Right ventricle myocardium inferior (tissue), 1 donor: ENCODE results near the gene IL19. TPM values are rescaled to one million over a fixed set of nuclear protein-coding genes. Genes with fewer than 3 reads are reported as not detected.
"Not testable (repeated sequence)": the region's sequence is repeated elsewhere in the genome, so short reads cannot be mapped to it uniquely, and the experiment has no call there.

ENCODE experiments used
- ATAC-seq: fragments of 200-7000 bp; cut with Tn5 transposase; one replicate; pipeline ENCODE4 v1.9.1; 2020; ENCODE audit warnings: mild to moderate bottlenecking, moderate library complexity
- DNase-seq: peaks from one replicate; pipeline ENCODE4 v3.0.0; 2021; ENCODE audit errors: missing footprints
- intact Hi-C: fragments of 100-400 bp; cut with DNase I; formaldehyde crosslinking; loops from one replicate; pipeline ENCODE4 v1.11.0; 2022
- total RNA-seq: library from RNA; stranded (reverse); fragmentation: NEBNext Ultra II Directional; extraction: Animal tissue kit (Norgen Biotek cat#: 25700); gene quantifications from one replicate; pipeline ENCODE4 v1.2.1, GENCODE V29; 2021
- donor health status: DM: no; HTN: yes; CAD: no; lungs with severe emphysema.

Gene IL19
- total RNA-seq, 1 donor from 2014 or later, result not detected

DNA sequence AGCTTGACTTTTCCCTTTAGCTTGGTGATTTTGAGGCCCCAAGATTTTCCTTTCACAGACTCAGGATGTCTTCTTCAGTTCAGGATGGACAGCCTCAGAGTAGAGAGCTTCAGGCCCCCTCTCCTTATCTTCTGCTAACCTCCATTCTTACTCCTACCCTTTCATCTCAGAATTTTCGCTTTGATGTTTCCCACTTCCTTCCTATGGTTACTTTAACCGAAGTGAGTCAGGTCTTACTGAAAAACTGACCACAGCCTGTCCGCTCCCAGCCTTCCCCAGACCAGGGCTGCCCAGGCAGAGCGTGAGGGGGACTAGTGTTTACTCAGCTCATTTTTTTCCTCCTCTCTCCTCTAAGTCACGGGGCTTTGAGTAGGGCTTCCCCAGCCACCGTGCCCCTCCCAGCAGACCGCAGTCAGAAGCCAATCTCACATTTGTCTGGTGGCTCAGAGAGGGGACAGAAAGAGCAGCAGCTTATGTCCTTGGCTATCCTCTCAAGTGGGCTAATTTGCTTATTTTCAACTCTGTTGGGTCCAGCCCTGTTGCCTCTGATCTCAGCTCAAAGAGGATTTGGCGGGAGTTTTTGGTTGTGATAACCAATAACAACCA, 4.2 kb upstream of the IL19 start:
- intact Hi-C loops, result no loop called here
- ATAC-seq (peak; percentile 75), DNase-seq (peak; percentile 82)

DNA sequence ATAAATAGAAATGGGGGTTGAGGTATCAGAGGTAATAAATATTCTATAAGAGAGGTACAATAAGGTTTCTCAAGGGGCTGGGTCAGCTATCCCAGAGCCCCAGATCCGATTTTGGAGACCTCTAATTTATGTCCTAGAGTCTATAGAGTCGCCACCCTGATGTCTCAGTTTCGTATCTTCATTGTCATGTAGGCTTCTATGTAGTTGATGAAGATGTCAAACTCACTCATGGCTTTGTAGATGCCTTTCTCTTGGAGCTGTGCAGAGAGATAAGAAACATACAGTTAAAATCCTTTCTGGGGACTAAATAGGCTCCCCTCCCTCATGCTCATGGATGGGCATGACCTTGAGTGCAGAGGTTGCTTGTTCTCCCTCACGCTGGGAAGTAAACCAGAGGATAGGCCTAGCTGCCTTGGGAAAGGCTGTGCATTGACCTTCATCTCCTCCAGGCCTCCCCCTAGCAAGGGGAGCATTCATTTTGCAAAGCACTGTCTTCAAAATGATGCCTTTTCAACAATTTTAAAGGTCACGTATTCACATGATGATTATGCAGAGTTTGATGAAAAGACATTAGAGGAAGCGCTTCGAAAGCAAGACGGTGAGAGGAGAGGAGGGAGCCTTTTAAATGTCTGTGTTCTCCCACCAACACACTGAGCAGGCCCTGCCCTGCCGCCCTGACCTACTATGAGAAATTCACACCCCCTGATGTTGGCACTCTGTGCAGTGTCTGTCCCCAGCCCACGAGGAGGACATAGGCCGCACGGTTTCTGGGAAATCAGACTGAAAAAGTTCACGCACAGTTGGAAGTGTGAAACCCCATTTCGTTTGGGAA, 1.9 kb upstream of the IL19 start:
- ATAC-seq (no peak), DNase-seq (no peak)
- intact Hi-C loops, result no loop called here

- ATAC-seq, result no peak
- intact Hi-C loops, result no loop called here
- no peak for DNase-seq
Observed at GRCh38 chr1:206769304-206769731, 1.3 kb upstream of the IL19 start.

DNA sequence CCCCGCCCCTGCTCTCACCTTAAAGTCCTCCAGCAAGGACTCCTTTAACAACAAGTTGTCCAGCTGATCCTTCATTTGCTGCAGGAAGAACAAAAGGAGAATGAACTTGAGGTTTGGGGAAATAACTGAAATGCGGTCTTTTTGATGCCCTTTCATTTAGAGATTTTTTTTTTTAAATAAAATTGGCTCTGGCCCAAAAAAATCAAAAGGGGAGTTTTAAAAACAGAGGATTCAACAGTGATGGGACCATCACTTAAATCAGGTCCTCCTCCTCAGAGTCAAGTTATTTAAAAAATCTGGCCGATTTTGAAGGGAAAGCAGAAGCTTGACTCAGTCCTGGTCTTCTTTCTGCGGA, 742 bp downstream of the IL19 start:
- intact Hi-C loops, result no loop called here
- ATAC-seq (no peak), DNase-seq (no peak)

- intact Hi-C loops, result no loop called here
- ATAC-seq (peak; percentile 75), DNase-seq (no peak)
Observed at GRCh38 chr1:206772243-206772937, 1.8 kb downstream of the IL19 start, which contains the start of gene IL10. Gene IL10 (minus strand): TSS chr1:206772494. CDS start chr1:206772435, 59 bp downstream.

DNA sequence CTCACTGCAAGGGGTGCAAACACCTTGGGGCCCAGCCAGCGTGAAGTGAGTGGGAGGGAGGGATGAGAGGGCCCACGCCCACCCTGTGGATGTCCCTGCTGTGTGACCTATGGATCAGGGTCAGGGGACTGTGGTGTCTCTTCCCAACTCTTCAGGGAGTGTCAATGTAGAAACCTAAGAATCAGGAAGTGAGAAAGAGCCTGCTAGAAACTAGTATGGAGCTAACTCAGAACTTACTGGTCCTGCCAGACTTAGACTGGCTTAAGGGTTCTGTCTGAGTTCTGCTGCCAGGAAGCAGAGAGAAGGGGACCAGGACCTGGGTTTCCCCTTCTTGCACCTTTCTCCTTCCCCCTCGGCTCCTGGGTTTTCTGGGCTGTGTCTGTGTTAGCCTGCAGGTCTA, 3.5 kb downstream of the IL19 start:
- intact Hi-C loops, result no loop called here
- no peak for ATAC-seq
- DNase-seq, result no peak

GRCh38 chr1:206776229-206776628, 5.7 kb downstream of the IL19 start:
- ATAC-seq (no peak), DNase-seq (no peak)
- intact Hi-C loops, result no loop called here

- intact Hi-C loops, result no loop called here
- no peak for ATAC-seq
- no peak for DNase-seq
Observed at GRCh38 chr1:206778031-206778430, 7.5 kb downstream of the IL19 start.

DNA sequence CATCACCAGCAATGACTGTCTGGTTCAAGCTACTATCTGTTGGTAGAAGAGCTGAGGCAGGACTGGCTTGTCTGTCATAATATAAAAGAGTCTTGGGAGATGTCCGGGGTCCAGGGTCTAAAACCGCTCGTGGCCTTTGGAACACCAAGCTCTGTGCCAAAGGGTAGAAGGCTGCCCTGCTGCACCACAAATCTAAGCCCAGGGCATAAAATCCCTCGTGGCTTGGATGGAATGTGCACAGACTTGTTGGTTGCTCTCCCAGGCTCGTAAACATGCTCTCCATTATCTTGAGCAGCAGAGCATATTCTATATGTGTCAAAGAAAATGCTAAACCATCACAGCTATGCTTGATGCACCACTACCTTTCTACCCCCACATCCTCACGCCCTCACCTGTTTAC, 8.3 kb downstream of the IL19 start:
- DNase-seq, ATAC-seq, intact Hi-C loops: not testable (repeated sequence)

- DNase-seq (no peak), ATAC-seq (no peak)
- intact Hi-C loops, result no loop called here
Observed at GRCh38 chr1:206779638-206780037, 9.1 kb downstream of the IL19 start.

- intact Hi-C loops, result no loop called here
- DNase-seq, result no peak
- no peak for ATAC-seq
Observed at GRCh38 chr1:206782448-206782847, 11.9 kb downstream of the IL19 start.

DNA sequence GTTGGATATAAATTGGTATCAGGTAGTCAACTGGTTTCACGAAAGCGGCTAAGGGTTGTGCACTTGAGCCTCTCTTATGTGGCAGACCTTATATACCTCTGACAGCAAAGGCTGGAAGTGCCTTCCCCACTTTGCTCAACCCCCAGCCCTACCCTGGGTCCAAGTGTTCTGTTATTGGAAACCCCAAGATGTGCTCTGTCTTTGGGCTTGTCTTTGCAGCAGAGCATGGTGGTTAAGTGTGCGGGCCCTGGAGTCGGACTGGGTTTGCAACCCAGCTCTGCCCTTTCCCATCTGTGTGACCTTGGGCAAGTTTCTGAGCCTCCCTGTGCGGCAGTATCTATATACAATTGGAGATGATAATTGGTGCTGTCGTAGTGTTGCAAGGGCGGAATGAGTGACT, 12.9 kb downstream of the IL19 start:
- intact Hi-C loops, result no loop called here
- ATAC-seq, result no peak
- DNase-seq, result no peak

- ATAC-seq (no peak), DNase-seq (no peak)
- intact Hi-C loops, result no loop called here
Observed at GRCh38 chr1:206784471-206784903, 13.9 kb downstream of the IL19 start.

DNA sequence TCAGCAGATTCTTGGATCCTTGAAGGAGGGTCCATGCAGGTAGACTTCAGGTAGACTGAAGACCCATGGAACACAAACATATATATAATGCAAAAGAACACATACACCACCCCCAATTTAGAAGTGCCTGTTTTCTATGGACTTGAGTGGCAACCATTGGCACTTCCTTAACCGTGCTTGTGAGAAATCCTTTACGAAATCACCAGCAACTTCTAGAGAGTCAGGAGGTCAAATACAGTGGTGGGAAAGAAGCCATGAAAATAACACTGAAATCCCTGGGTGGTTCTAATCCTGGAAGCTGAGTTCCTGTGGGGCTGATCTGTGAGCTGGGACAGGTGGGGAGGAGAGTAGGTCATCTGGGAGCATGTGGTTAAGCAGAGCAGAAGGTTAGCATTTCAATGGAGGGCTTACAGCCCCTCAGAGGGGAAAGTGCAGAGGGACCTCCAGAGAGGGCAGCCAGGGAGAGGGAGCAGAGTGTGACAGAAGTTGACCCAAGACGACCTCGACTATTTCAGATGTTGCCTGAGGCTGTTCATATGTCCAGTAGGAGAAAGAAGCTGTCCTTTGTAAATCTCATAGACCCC, 14.7 kb downstream of the IL19 start:
- intact Hi-C loops, result no loop called here
- DNase-seq (no peak), ATAC-seq (no peak)

GRCh38 chr1:206786212-206786886, 15.8 kb downstream of the IL19 start:
- no peak for DNase-seq
- ATAC-seq, result no peak
- intact Hi-C loops, result no loop called here

- intact Hi-C loops, result no loop called here
- ATAC-seq (no peak), DNase-seq (no peak)
Observed at GRCh38 chr1:206787891-206788290, 17.3 kb downstream of the IL19 start.

- intact Hi-C loops, result no loop called here
- ATAC-seq, result no peak
- DNase-seq, result no peak
Observed at GRCh38 chr1:206788487-206789050, 18.0 kb downstream of the IL19 start.

DNA sequence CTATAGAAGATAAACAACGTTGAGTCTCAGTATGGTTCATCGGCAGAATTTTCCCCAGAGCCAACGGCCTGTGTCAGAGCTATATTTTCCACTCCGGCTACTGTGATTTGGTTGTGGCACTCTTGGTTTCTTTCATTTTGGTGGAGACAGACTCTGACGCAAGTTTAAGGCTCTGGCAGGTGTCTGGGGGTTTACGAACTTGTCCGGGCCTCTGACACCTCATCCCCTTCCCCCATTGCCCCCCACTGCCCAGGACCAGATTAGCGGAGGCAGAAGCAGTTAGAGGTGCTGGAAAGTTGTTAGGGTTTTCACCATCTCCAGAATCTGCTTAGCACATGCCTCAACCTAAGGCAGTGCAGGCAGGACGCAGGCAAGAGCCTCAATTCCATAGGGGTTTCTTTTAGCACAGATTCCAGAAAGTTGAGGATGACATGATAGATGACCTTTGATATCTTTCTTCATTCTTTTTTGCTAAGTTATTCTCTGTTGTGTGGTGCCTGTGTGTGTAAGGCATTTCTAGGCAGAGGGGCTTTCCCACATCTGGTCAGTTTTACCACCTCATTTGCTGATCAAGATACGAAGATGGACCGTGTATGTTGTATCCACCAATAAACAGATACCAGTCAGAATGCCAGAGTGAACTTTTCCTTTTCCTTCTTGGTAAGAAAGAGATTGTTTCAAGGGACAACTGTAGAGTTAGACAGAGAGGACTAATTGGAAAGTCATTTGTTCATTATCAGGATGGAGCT, 20.1 kb downstream of the IL19 start:
- intact Hi-C loops, result no loop called here
- no peak for ATAC-seq
- no peak for DNase-seq
